Adrenal gland (tissue), 12 donors: Measurements from ENCODE around the gene ZNF785. TPM values are rescaled to one million over a fixed set of nuclear protein-coding genes. Genes with fewer than 3 reads are reported as not detected.
A peak's percentile ranks its signal among the peaks of the same experiment; 100 is the strongest.

Experiments
- DNase-seq, 7 donors: peaks; one replicate each; pipeline ENCODE4 v3.0.0-alpha.2; 2019 to 2020
- H3K27ac ChIP-seq, 5 donors: fragments of 200-600 bp; sonication (generic) in 4 of 5; 1 replicate in 3 of 5; 2 replicates in 2 of 5; pipeline versions ENCODE4 v1.5.1 to v1.8.0; 2016 to 2020; ENCODE audit warnings: mild to moderate bottlenecking in 1 of 5
- H3K27me3 ChIP-seq: fragments of 200-600 bp; 2 replicates; pipeline ENCODE4 v1.8.0; 2021
- H3K36me3 ChIP-seq, 2 donors: fragments of 200-600 bp; replicated peaks in 1 of 2; 1 replicate in 1 of 2; 2 replicates in 1 of 2; pipeline versions ENCODE4 v1.5.1 to v1.8.0; 2018 to 2022
- H3K4me1 ChIP-seq, 2 donors: fragments of 200-600 bp; replicated peaks in 1 of 2; 1 replicate in 1 of 2; 2 replicates in 1 of 2; pipeline versions ENCODE4 v1.5.1 to v1.8.0; 2018 to 2021
- H3K4me3 ChIP-seq, 4 donors: fragments of 200-600 bp; sonication (generic) in 3 of 4; one replicate each; pipeline ENCODE4 v1.5.1; 2016 to 2018
- H3K9me3 ChIP-seq, 3 donors: fragments of 200-600 bp; sonication (generic) in 1 of 3; replicated peaks in 1 of 3; 1 replicate in 2 of 3; 2 replicates in 1 of 3; pipeline versions ENCODE4 v1.5.1 to v1.8.0; 2016 to 2021
- POLR2A ChIP-seq, 2 donors: fragments of 450-650 bp; IDR thresholded peaks; one replicate each; pipeline ENCODE4 v1.6.1; 2017; ENCODE audit warnings: antibody characterized with exemption in 2 of 2, mild to moderate bottlenecking in 2 of 2, moderate library complexity in 1 of 2
- WGBS, 4 donors: extraction: QIAGEN DNeasy Blood & Tissue Kit in 2 of 4; methylation state at CpG; one replicate each; pipeline versions ENCODE4 v1.1.5 to v1.1.7; 2013 to 2017; 5-methylcytosine and 5-hydroxymethylcytosine counted together
- intact Hi-C, 2 donors: fragments of 100-400 bp; cut with DNase I; formaldehyde crosslinking; loops; one replicate each; pipeline versions ENCODE4 v1.14.1 to v1.15.0; 2022 to 2023
- polyA plus RNA-seq, 3 donors: library from polyadenylated mRNA; stranded (reverse); fragments of 200-250 nt in 2 of 3; fragments of 350-450 nt in 1 of 3; fragmentation: Illumina TruSeq in 1 of 3; extraction: RNeasy Lipid Tissue Mini Kit (QIAGEN cat#74804) in 1 of 3; gene quantifications; one replicate each; pipeline ENCODE4 v1.2.3, GENCODE V29; 2013 to 2014
- total RNA-seq, 9 donors: library from RNA; depleted of rRNA in 4 of 9; stranded (reverse); fragments of >200 nt in 4 of 9; fragments of 120-200 nt in 1 of 9; fragmentation: NEBNext Ultra II Directional in 1 of 9; extraction: Animal tissue kit (Norgen Biotek cat#: 25700) in 1 of 9; gene quantifications; one replicate each; pipeline versions ENCODE4 v1.1.0 to v1.2.4, GENCODE V29; 2013 to 2023
- TF ChIP-seq, protein P1 (sequence below), 6 experiments: fragments of 450-650 bp in 4 of 6; fragments of 200-600 bp in 2 of 6; sonication (generic) in 1 of 6; IDR thresholded peaks; 1 replicate in 5 of 6; 2 replicates in 1 of 6; pipeline versions ENCODE4 v1.5.1 to v1.8.0; 2016 to 2021; ENCODE audit warnings: antibody characterized with exemption in 6 of 6, mild to moderate bottlenecking in 2 of 6, moderate library complexity in 1 of 6
- donor health status: healthy with polysubstance abuse.
- donor health status: Bipolar disorder and iron deficiency.
- donor health status: DM: yes; HTN: yes; CAD: no.
- donor health status: DM: no; HTN: no; CAD: no.
- donor health status: DM: no; HTN: no; CAD: no.
- donor health status: DM: yes; HTN: yes; CAD: no.

The ZNF785 gene
- total and polyA plus RNA-seq, 12 donors = 3.4 to 37.0 (median 13.0) TPM

DNA sequence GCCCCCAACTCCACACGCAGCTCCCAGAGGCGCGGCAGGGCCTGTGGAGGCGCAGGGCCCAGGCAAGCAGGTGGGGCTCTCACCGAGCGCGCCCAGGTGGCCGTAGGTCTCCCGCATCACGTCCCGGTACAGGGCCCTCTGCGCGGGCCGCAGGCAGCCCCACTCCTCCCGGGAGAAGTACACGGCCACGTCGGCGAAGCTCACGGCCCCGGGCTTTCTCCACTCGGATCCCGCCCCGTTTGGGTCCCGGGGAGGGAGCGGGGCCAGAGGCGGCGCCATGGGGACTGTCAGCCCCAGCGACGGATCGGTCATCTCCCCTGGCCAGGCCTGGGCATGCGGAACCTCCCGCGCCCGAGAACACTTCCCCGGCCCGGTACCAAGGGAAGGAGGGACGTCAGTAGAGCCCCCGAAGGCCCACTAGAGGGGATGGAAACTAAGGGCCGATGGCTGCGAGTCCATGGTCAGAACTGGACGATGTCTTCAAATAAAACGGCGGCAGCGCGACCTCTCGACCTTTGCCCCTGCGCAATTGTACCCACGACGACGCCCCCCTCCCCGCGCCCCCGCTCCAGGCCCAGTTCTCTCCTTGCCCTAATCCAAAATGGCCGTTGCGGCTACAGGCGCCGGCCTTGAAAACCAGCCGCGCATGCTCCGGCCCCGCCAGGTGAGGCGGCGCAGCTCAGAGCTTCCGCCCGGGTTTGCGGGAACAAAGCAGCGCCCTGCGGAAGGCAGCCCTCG, 51.0 kb downstream of the ZNF785 start, which contains the start of gene ZNF747:
TSS of gene ZNF747 (minus strand) at position 491 of the 738 bp plus-strand sequence. CDS start at position 312, 179 bp downstream.
- no peaks in the 10 kb centered on the region for H3K9me3 ChIP-seq
- TF ChIP-seq, protein P1, sequence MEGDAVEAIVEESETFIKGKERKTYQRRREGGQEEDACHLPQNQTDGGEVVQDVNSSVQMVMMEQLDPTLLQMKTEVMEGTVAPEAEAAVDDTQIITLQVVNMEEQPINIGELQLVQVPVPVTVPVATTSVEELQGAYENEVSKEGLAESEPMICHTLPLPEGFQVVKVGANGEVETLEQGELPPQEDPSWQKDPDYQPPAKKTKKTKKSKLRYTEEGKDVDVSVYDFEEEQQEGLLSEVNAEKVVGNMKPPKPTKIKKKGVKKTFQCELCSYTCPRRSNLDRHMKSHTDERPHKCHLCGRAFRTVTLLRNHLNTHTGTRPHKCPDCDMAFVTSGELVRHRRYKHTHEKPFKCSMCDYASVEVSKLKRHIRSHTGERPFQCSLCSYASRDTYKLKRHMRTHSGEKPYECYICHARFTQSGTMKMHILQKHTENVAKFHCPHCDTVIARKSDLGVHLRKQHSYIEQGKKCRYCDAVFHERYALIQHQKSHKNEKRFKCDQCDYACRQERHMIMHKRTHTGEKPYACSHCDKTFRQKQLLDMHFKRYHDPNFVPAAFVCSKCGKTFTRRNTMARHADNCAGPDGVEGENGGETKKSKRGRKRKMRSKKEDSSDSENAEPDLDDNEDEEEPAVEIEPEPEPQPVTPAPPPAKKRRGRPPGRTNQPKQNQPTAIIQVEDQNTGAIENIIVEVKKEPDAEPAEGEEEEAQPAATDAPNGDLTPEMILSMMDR (IDR thresholded peaks at IDR 0.05) = peak in 1 of 6 experiments; percentile 10
- peak in 1 of 2 donors; percentile 67 for TF ChIP-seq POLR2A (IDR thresholded peaks at IDR 0.05)
- H3K27ac ChIP-seq = peak within 1 kb of the TSS; percentile 73 to 96 (median 95)
- H3K36me3 ChIP-seq = peaks cover 0 to 16% of the 10 kb centered on the region in 2 donors
- intact Hi-C loops = no loop called here
- 0 to 1% (median 1%) methylated on average over 21 to 70 of the region's 70 CpGs for WGBS, 4 donors
- peak; percentile 92 to 97 (median 94) for DNase-seq
- H3K4me3 ChIP-seq = peak within 1 kb of the TSS; percentile 20 to 91 (median 61)
- H3K4me1 ChIP-seq = peaks cover 16 to 20% of the 10 kb centered on the region in 2 donors
- H3K27me3 ChIP-seq = no peaks in the 10 kb centered on the region

DNA sequence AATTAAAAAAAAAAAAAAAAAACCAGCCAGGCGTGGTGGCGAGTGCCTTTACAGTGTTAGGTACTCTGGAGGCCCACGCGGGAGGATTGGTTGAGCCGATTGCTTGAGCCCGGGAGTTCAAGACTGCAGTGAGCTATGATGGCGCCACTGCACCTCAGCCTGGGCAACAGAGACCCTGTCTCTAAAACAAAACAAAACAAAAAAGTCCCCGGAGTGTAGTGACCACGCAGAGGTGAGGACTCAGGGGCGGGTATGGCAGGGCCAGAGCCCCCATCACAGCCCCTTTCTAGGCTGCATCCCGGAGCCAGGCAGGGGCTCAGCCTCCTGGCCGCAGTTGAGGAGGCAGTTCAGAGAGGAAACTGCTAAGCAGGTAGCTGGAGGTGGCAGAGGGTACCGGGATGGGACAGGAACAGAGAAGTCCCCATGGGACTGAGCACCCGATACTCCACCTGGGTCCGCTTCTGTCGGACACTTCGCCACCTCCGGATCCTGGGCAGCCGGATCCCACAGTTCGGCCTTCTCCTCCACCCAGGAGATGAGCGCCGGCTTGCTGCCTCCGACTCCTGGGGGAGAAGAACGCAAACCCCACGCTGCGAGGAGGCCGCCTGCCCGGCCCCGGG, 51.6 kb downstream of the ZNF785 start:
- no peaks in the 10 kb centered on the region for H3K9me3 ChIP-seq
- H3K4me3 ChIP-seq = peak overlapping the region; percentile 5 to 91 (median 42)
- peaks cover 16 to 20% of the 10 kb centered on the region in 2 donors for H3K4me1 ChIP-seq
- TF ChIP-seq POLR2A (IDR thresholded peaks at IDR 0.05) = no peak
- TF ChIP-seq, protein P1 (IDR thresholded peaks at IDR 0.05) = no peak
- peak overlapping the region in 4 of 5 donors; percentile 91 to 96 (median 96) for H3K27ac ChIP-seq
- intact Hi-C loops = no loop called here
- peaks cover 0 to 16% of the 10 kb centered on the region in 2 donors for H3K36me3 ChIP-seq
- no peaks in the 10 kb centered on the region for H3K27me3 ChIP-seq
- DNase-seq = peak in 1 of 7 donors; percentile 33
- 15 to 30% (median 24%) methylated on average over 13 to 29 of the region's 29 CpGs for WGBS, 4 donors

DNA sequence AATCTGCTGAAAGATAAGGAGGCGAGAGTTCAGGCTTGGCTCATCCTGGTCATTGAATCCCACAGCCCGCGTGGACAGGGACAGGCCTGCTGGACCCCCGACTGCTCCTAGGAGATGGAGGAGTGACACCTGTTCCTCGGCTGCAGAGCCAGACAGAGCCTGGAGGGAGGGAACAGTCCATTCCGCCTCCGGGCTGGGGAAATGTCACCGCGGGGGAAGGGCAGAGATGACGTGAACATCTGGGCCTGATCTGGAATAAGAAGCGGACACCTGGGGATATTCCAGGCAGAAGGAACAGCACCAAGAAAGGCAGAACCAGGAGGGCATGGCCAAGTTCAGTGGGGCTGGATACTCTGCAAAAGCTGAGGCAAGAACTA, 52.4 kb downstream of the ZNF785 start:
- 57 to 68% (median 64%) methylated on average over 11 of the region's 11 CpGs for WGBS, 4 donors
- TF ChIP-seq, protein P1 (IDR thresholded peaks at IDR 0.05) = no peak
- no peak for TF ChIP-seq POLR2A (IDR thresholded peaks at IDR 0.05)
- Histone ChIP-seq H3K9me3 (no peaks in the 10 kb centered on the region), H3K36me3 (peaks cover 0 to 16% of the 10 kb centered on the region in 2 donors), H3K27ac (peak overlapping the region in 2 of 5 donors; percentile 95 to 96), H3K4me3 (no peak overlapping the region), H3K4me1 (peaks cover 16 to 22% of the 10 kb centered on the region in 2 donors), H3K27me3 (no peaks in the 10 kb centered on the region)
- DNase-seq = no peak
- intact Hi-C loops = no loop called here
